Erythroblast (primary cell): ENCODE measurements around the gene DHRS4L2.
"Not testable (repeated sequence)": the region's sequence is repeated elsewhere in the genome, so short reads cannot be mapped to it uniquely, and the experiment has no call there.

Experiments used
- GATA1 ChIP-seq: IDR thresholded peaks from 2 replicates; pipeline ENCODE4 v1.6.1; 2011; ENCODE audit warnings: low read depth, mild to moderate bottlenecking, control low read depth, low read length, moderate library complexity
- POLR2A ChIP-seq: IDR thresholded peaks from 2 replicates; pipeline ENCODE4 v1.6.1; 2011; ENCODE audit warnings: mild to moderate bottlenecking, low read length

DNA sequence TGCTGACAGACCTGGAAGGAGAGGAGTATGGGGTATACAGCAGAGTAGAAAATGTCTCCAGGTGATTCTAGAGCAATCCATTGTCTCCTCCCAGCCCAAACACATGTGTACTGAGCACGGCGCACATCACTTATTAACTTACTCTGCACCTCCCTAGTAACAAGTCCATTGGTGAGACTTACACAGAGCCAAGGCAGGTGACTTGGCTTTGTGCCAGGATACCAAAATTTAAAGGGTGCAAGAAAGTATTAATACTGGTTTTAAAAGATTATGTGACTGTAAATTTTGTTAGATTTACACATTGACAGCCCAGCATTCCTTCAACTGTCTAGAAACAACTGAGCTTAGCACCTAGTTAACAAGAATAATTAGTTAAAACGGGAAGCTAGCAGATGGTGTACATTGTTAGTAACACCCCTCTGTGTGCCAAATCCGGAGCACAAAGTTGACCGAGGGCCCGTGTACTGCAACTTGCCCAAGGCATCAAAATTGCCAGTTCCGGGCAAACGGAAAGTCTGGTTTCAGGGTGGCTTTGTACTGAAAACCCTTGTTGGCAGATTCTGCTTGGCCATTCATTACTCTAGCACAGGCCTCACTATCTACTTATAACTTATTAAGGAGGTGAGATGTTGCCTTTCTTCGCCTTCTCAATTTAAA, 30.7 kb upstream of the DHRS4L2 start:
- not testable (repeated sequence) for TF ChIP-seq POLR2A, GATA1
